AG08395 (cell line): ENCODE data around the gene CHIT1.

Source experiments
- DNase-seq: peaks from one replicate; pipeline ENCODE4 v3.0.0; 2012; ENCODE audit warnings: mixed read lengths, low spot score

The CHIT1 gene

GRCh38 chr1:203175237-203175826 lies 54.1 kb downstream of the CHIT1 start, which contains the start of gene MYBPH:
Gene MYBPH (minus strand): TSS chr1:203175826. CDS start chr1:203175755, 71 bp downstream.
- no peak for DNase-seq

DNA sequence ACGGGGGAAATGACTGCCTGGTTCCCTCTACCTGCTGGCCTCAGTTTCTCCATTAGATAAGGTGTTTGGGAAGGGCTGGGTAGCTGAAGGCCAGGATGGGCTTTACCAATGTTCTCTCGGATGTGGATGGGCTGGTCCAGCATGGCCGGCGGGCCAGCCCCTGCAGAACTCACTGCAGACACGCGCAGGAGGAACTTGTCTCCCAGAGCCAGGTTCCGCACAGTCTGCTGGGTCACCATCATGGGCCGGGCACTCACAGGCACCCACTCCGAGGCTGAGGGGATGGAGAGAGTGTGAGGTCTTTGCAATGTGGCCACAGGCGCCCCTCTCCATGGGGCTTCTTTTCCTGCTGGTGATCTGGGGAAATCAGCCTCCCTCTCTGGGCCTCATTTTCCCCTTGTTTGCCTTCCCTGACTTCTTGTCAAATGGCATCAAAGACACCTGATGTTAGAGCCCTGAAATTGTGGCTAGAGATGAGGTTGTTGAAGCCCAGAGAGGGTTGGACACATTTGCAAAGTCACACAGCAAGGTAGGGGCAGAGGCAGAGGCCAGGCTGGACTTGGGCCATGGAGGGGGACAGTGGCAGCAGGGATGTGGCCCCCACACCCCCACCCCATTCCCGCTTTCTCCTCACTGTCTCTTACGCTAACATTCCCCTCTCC lies 55.0 kb downstream of the CHIT1 start:
- no peak for DNase-seq

DNA sequence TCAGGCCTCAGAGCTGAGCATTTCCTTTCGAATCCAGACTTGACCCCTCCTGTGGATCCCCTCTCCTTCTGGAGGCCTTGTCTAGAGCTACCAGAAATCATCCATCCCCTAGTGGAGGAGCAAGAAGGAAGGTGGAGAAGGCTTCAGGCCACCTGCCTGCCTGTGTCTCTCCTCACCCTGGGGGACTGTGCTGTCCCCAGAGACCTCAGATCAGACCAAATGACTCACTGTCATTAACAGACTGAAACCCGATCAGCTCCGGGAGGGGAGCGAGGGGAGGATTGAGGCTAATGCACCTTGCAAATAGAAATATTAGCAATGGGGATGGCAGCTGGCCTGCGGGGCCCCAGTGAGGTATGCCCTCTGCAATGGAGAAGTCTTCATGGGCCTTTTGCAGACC lies 55.9 kb downstream of the CHIT1 start:
- DNase-seq = no peak

- no peak for DNase-seq
These were observed 56.4 kb downstream of the CHIT1 start for GRCh38 chr1:203173011-203173555.

GRCh38 chr1:203172184-203173010 lies 57.1 kb downstream of the CHIT1 start:
- peak; percentile 83 for DNase-seq

- DNase-seq = no peak
These were observed 57.9 kb downstream of the CHIT1 start for GRCh38 chr1:203171341-203172183.

DNA sequence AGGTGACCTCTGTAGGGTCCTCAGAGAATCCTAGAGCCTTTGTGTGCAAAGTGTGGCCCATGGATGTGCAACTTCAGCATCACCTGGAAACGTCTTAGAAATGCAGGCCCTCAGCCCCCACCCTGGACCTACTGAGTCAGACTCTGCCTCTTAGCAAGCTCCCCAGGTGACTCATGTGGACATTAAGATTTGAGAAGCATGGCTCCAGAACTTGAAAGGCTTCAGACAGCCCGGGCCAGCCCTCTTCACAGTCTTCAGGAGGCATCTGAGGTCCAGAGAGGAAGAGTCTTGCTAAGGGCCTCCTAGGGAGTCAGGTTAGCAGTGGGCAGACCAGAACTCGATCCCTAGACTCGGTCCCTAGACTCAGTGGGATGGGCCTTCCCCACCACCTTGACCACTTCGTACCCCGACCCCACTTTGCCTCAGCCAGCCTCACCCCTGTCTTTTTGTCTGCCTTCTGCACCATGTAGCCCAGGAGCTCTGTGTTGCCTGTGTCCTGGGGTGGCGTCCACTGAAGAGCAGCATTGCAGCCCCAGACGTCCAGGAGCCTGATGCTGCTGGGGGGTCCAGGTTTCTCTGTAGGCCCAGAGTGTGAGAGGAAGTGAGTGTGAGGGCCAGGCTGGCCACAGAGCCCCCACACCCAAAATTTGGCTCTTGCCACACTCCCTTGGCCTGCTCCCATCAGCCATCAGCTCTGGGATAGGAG lies 58.7 kb downstream of the CHIT1 start:
- no peak for DNase-seq

- DNase-seq = no peak
These were observed 59.5 kb downstream of the CHIT1 start for GRCh38 chr1:203169770-203170520.

DNA sequence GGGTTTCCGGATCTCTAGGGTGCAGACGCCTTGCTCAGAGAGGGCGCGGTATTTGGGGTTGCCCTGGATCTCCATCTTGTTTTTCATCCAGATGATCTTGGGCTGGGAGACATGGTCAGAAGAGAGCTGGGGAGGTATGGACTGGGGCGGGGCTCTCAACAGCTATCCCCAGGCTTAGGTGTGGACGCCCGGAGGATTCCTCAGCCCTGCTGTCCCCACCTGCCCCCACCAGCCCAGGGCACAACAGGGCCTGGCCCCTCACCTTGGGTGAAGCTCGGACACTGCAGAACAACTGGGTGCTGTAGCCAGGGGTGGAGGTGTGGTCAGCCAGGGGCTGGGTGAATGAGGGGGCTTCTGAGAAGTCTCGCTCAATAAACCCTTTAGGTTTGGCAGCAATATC lies 60.5 kb downstream of the CHIT1 start:
- no peak for DNase-seq

- no peak for DNase-seq
These were observed 61.2 kb downstream of the CHIT1 start for GRCh38 chr1:203168256-203168786.

DNA sequence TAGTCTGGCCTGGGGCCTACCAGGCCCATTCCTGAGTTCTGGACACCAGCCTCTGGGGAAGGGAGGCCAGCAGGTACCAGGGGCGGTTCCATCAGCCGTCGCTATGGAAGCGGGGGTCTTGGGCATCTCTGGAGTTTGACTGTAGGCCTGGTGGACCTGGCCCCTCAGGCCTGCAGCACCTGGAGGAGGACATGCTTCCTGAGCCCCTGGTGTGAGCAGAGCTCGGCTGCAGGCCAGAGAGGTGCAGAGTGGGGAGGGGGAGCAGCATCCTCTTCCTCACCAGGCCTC lies 61.6 kb downstream of the CHIT1 start:
- no peak for DNase-seq

DNA sequence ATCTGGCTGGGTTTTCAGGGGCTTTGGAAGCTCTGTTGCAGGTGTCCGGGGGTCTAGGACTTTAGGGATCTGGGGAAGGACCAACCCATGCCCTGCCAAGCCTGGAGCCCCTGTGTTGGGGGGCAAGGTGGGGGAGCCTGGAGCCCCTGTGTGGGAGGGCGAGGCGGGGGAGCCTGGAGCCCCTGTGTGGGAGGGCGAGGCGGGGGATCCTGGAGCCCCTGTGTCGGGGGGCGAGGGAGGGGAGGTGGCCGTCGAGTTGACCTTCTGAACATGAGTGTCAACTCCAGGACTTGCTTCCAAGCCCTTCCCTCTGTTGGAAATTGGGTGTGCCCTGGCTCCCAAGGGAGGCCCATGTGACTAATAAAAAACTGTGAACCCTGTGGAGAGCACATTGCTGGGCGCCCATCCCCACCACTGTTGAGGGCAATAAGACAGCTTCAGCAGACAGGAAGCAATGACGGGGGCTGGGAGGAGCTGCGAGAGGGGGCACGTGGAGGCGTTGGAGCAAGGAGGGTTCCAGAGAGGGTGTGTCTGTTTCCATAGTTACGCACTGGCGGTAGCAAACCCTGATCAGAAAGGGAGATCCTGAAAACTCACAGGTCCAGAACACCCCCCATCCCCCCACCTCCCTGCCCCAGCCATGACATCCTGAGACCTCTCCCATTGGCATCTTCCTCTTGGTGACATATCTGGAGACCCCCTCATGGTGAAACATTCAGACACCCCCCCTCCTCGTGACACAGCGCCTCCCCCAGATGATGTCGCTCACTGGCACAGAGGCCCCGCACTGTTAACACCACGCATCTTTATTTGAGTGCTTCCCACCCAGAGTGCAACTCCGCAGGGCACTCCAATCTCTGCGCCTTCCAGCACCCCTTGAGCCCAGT lies 62.2 kb downstream of the CHIT1 start:
- DNase-seq = no peak

GRCh38 chr1:203166192-203166940 lies 63.1 kb downstream of the CHIT1 start:
- no peak for DNase-seq
